Measurements from ENCODE around the gene RUNDC3A. TPM values are rescaled to one million over a fixed set of nuclear protein-coding genes. Genes with fewer than 3 reads are reported as not detected.
"Not testable (repeated sequence)": the region's sequence is repeated elsewhere in the genome, so short reads cannot be mapped to it uniquely, and the experiment has no call there.

Gene RUNDC3A
- total RNA-seq, 4 donors from 2014 or later, result 0.89 to 4.1 (median 2.1) TPM

GRCh38 chr17:44362949-44363612 lies 54.7 kb downstream of the RUNDC3A start:
- Histone ChIP-seq H3K4me1 (peaks cover 43 to 46% of the 10 kb centered on the region in 2 donors), H3K27me3 (no peaks in the 10 kb centered on the region), H3K27ac (no peak overlapping the region), H3K36me3 (no peaks in the 10 kb centered on the region), H3K4me3 (replicated peaks in 1 of 3) (peak overlapping the region; percentile 52 to 62 (median 56)), H3K9me3 (no peaks in the 10 kb centered on the region)
- intact Hi-C loops (cut with DNase I), result no loop called here
- no peak for TF ChIP-seq CTCF (IDR thresholded peaks at IDR 0.05)
- TF ChIP-seq POLR2A (IDR thresholded peaks at IDR 0.05), result no peak
- peak in 1 of 2 donors; percentile 19 for DNase-seq
- WGBS, 2 donors, result 0 to 7% methylated on average over 3 to 7 of the region's 45 CpGs

GRCh38 chr17:44363613-44364159 lies 55.3 kb downstream of the RUNDC3A start, which contains the start of gene FAM171A2:
Gene FAM171A2, minus strand, starts transcription at chr17:44363853. Its CDS starts 139 bp downstream, at chr17:44363714.
- Histone ChIP-seq H3K4me1 (peaks cover 43 to 51% of the 10 kb centered on the region in 2 donors), H3K27me3 (no peaks in the 10 kb centered on the region), H3K36me3 (no peaks in the 10 kb centered on the region), H3K4me3 (replicated peaks in 1 of 3) (peak within 1 kb of the TSS; percentile 52 to 62 (median 56)), H3K9me3 (no peaks in the 10 kb centered on the region), H3K27ac (no peak within 1 kb of the TSS)
- DNase-seq, result peak; percentile 55 to 63
- 0 to 4% methylated on average over 9 to 17 of the region's 63 CpGs for WGBS, 2 donors
- intact Hi-C loops (cut with DNase I), result no loop called here
- TF ChIP-seq CTCF (IDR thresholded peaks at IDR 0.05) (peak in 4 of 6 experiments; percentile 70 to 98 (median 74)), POLR2A (IDR thresholded peaks at IDR 0.05) (peak in 1 of 2 donors; percentile 52)

- H3K27me3 ChIP-seq; H3K4me3 ChIP-seq (replicated peaks in 1 of 3); H3K9me3 ChIP-seq; H3K36me3 ChIP-seq; DNase-seq; intact Hi-C loops (cut with DNase I): not testable (repeated sequence)
- peaks cover 43 to 51% of the 10 kb centered on the region in 2 donors for H3K4me1 ChIP-seq
- peak overlapping the region in 2 of 3 donors; percentile 31 to 49 for H3K27ac ChIP-seq
- WGBS, 2 donors, result 88 to 95% methylated on average over 5 of the region's 5 CpGs
Measured at GRCh38 chr17:44365051-44365450, 56.6 kb downstream of the RUNDC3A start.

- TF ChIP-seq CTCF (IDR thresholded peaks at IDR 0.05), result no peak
- no peak for TF ChIP-seq POLR2A (IDR thresholded peaks at IDR 0.05)
- intact Hi-C loops (cut with DNase I), result no loop called here
- H3K36me3 ChIP-seq, result no peaks in the 10 kb centered on the region
- peak; percentile 40 for DNase-seq
- H3K9me3 ChIP-seq, result no peaks in the 10 kb centered on the region
- WGBS, 2 donors, result 30 to 33% methylated on average over 7 of the region's 7 CpGs
- H3K4me3 ChIP-seq (replicated peaks in 1 of 3), result no peak overlapping the region
- H3K27ac ChIP-seq, result peak overlapping the region; percentile 12 to 58 (median 47)
- H3K4me1 ChIP-seq, result peaks cover 32 to 38% of the 10 kb centered on the region in 2 donors
- no peaks in the 10 kb centered on the region for H3K27me3 ChIP-seq
Measured at GRCh38 chr17:44367231-44367979, 59.0 kb downstream of the RUNDC3A start.

Small RNA genes within 50 kb of the gene (small RNA-seq; reads per million reads assigned to genes)
- not detected for gene RF00012
- not detected for gene RN7SL507P
- gene RNU6-453P, result not detected

Other genes with a start within 250 kb of the RUNDC3A start
- 10 to 100 TPM; 41.3 to 47.2 (median 43.8) TPM for gene LSM12, start 241.9 kb upstream of the RUNDC3A start, total RNA-seq
- 100 to 1,000 TPM in 2 of 4 donors, 10 to 100 TPM in 2; 41.4 to 104 (median 80.8) TPM for gene G6PC3, start 237.9 kb upstream of the RUNDC3A start, total RNA-seq
- 100 to 1,000 TPM in 2 of 4 donors, 10 to 100 TPM in 2; 69.5 to 142 (median 107) TPM for gene HDAC5, start 185.0 kb upstream of the RUNDC3A start, total RNA-seq
- gene HROB, start 166.7 kb upstream of the RUNDC3A start, total RNA-seq, result 1 to 10 TPM in 1 of 4 donors, under 1 TPM in 3; 0.20 to 1.1 (median 0.30) TPM
- 1 to 10 TPM; 1.4 to 2.4 (median 1.7) TPM for gene ASB16, start 137.9 kb upstream of the RUNDC3A start, total RNA-seq
- gene TMUB2, start 121.6 kb upstream of the RUNDC3A start, total RNA-seq, result 10 to 100 TPM; 30.6 to 50.5 (median 44.6) TPM
- gene ATXN7L3, start 108.7 kb upstream of the RUNDC3A start, total RNA-seq, result 10 to 100 TPM; 52.4 to 64.5 (median 58.0) TPM
- gene UBTF, start 88.9 kb upstream of the RUNDC3A start, total RNA-seq, result 10 to 100 TPM; 63.6 to 97.4 (median 89.5) TPM
- under 1 TPM in 2 of 4 donors, not detected in 2; 0.15 to 0.78 TPM for gene SLC4A1, start 40.5 kb upstream of the RUNDC3A start, total RNA-seq
- 100 to 1,000 TPM in 2 of 4 donors, 10 to 100 TPM in 2; 82.5 to 201 (median 144) TPM for gene SLC25A39, start 16.2 kb downstream of the RUNDC3A start, total RNA-seq
- gene GRN, start 36.7 kb downstream of the RUNDC3A start, total RNA-seq, result 100 to 1,000 TPM; 259 to 292 (median 264) TPM
- gene FAM171A2, start 55.3 kb downstream of the RUNDC3A start, total RNA-seq, result 10 to 100 TPM in 2 of 4 donors, 1 to 10 TPM in 2; 7.1 to 15.0 (median 10.4) TPM
- 1 to 10 TPM; 2.0 to 4.6 (median 3.3) TPM for gene ITGA2B, start 81.0 kb downstream of the RUNDC3A start, total RNA-seq
- gene GPATCH8, start 194.8 kb downstream of the RUNDC3A start, total RNA-seq, result 100 to 1,000 TPM in 1 of 4 donors, 10 to 100 TPM in 3; 52.7 to 106 (median 57.7) TPM
- gene FZD2, start 248.9 kb downstream of the RUNDC3A start, total RNA-seq, result 1 to 10 TPM; 1.8 to 7.1 (median 4.5) TPM

Data from thyroid gland (tissue), 4 donors.